Nephron progenitor cell (in vitro differentiated cells): ENCODE data around the gene IER5.
A peak's percentile ranks its signal among the peaks of the same experiment; 100 is the strongest.
"Not testable (repeated sequence)": the region's sequence is repeated elsewhere in the genome, so short reads cannot be mapped to it uniquely, and the experiment has no call there.

Experiments
- DNase-seq: peaks from one replicate; pipeline ENCODE4 v3.0.0; 2021
- H3K27ac Mint-ChIP-seq: 2 replicates; pipeline ENCODE4 v1.8.0; 2021; ENCODE audit warnings: mild to moderate bottlenecking, moderate library complexity, mixed read lengths
- H3K27me3 Mint-ChIP-seq: 2 replicates; pipeline ENCODE4 v1.8.0; 2021; ENCODE audit warnings: mild to moderate bottlenecking, low read depth, mixed read lengths; ENCODE audit not compliant: poor library complexity
- H3K36me3 Mint-ChIP-seq: 2 replicates; pipeline ENCODE4 v1.8.0; 2021; ENCODE audit warnings: low read depth, mixed read lengths
- H3K4me1 Mint-ChIP-seq: 2 replicates; pipeline ENCODE4 v1.8.0; 2021; ENCODE audit warnings: mixed read lengths
- H3K4me3 Mint-ChIP-seq: 2 replicates; pipeline ENCODE4 v1.8.0; 2021; ENCODE audit warnings: mild to moderate bottlenecking, moderate library complexity, mixed read lengths
- H3K9me3 Mint-ChIP-seq: 2 replicates; pipeline ENCODE4 v1.8.0; 2021; ENCODE audit warnings: mild to moderate bottlenecking, moderate library complexity, mixed read lengths
- TF ChIP-seq, protein P1 (sequence below): fragments of 200-600 bp; sonication (generic); IDR thresholded peaks from 2 replicates; pipeline ENCODE4 v1.5.0; 2021; ENCODE audit warnings: antibody characterized with exemption

Gene IER5

DNA sequence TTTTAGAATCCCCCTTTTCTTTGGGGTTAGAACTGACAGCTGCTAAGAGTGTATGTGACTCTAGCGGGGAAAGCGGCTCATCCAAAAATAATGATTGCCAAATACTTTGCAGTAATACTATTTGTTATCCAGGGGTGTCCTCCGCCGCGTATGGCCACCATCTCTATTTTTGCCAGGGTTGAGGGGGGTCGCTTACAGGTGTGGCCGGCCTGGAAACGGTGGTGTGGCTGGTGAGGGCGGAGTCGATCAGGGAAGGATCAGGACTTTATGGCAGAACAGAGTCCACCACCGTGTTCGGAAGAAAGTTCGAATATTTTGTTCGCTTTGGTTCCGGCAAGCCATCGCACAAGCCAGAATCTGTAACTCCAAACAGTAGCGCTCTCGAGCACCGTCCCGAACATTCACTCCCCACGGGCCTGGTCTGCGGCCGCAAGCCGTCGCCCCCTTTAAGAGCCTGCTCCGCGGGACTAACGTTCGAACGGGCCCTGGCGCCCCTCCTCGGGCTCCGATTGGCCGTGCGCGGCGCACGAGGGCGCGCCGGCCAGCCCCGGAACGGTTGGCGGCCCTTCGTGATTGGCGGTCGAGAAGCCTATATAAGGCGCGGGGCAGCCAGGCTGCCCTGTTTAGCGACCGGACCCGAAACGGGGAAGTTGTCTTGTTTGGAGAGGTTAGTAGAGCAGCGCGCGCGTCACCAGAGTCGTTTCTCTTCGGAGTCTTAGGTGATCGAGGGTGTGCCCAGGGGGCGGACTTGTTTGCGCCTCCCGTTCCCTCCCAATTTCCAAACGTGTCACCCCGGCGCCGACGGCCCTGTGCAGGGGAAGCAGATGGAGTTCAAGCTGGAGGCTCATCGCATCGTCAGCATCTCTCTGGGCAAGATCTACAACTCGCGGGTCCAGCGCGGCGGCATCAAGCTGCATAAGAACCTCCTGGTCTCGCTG, at the start of gene IER5:
TSS of gene IER5 (plus strand) at position 622 of the 938 bp plus-strand sequence. CDS start at position 825, 203 bp downstream.
- Mint-ChIP-seq H3K27me3 (peaks cover 14% of the 10 kb centered on the region), H3K4me3 (peak within 1 kb of the TSS; percentile 98), H3K9me3 (no peaks in the 10 kb centered on the region), H3K36me3 (peaks cover 5% of the 10 kb centered on the region), H3K27ac (peak within 1 kb of the TSS; percentile 94), H3K4me1 (peaks cover 49% of the 10 kb centered on the region)
- DNase-seq, result peak; percentile 92
- TF ChIP-seq, protein P1, sequence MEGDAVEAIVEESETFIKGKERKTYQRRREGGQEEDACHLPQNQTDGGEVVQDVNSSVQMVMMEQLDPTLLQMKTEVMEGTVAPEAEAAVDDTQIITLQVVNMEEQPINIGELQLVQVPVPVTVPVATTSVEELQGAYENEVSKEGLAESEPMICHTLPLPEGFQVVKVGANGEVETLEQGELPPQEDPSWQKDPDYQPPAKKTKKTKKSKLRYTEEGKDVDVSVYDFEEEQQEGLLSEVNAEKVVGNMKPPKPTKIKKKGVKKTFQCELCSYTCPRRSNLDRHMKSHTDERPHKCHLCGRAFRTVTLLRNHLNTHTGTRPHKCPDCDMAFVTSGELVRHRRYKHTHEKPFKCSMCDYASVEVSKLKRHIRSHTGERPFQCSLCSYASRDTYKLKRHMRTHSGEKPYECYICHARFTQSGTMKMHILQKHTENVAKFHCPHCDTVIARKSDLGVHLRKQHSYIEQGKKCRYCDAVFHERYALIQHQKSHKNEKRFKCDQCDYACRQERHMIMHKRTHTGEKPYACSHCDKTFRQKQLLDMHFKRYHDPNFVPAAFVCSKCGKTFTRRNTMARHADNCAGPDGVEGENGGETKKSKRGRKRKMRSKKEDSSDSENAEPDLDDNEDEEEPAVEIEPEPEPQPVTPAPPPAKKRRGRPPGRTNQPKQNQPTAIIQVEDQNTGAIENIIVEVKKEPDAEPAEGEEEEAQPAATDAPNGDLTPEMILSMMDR, result no peak

DNA sequence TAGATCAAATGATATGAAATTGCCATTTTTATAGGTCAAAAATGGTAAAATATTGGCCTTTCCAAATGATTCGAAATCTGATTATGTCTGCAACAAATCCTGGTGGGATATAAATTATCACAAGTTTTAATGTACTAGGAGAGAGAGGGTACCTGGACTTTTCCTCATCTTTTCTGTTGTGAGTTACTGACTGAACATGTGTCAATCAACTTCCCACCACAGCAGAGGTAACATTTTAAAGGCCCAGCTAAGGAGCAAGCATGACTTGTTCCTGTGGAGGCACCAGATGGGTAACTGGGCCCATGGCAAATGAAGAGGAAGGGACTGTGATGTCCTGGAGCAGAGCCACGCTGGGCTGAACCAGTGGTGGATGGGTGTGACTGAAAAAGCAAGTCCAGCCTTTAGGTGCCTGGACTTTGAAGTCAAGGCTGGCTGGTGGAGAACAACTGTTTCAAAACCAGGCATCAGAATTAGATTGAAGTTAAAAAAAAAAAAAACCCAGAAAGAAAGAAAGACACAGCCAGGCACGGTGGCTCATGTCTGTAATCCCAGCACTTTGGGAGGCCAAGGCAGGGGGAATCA, 48.1 kb upstream of the IER5 start:
- DNase-seq, result no peak
- Mint-ChIP-seq H3K27ac (no peak overlapping the region), H3K4me1 (peaks cover 16% of the 10 kb centered on the region), H3K36me3 (no peaks in the 10 kb centered on the region), H3K4me3 (no peak overlapping the region), H3K27me3 (no peaks in the 10 kb centered on the region), H3K9me3 (no peaks in the 10 kb centered on the region)
- TF ChIP-seq, protein P1, result no peak

DNA sequence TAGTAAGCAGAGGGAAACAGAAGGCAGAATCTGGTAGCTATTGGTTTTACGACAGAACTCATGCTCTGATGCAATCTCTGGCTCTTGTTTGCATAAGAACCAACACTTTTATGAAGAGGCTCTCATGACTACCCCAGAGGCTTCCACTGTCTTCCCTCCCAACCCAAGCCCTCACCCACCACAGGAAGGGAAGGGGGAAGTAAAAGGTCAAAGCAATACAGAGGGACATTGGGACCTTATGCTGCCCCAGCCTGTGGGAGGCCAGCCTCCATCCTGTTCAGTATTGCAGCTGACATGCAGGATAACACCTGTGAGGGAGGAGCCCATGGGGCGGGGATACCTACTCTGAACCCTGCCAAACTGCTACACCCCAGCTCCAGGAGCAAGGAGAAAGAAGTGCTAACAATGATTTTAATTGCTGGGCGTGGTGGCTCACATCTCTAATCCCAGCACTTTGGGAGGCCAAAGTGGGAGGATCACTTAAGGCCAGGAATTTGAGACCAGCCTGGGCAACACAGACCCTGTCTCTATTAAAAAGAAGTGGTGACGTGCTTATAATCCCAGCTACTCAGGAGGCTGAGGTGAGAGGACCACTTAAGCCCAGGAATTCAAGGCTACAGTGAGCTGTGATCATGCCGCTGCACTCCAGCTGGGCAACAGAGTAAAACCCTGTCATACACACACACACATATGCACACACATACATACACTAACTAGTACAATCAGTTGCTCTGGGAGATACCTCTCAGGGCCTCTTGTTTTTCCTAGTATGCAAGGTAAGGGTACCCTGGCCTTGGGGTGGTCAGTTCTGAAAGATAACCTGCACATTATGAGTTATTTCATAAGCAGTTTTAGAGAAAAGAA, 45.2 kb upstream of the IER5 start:
- peaks cover 6% of the 10 kb centered on the region for H3K9me3 Mint-ChIP-seq
- TF ChIP-seq, protein P1, result no peak

DNA sequence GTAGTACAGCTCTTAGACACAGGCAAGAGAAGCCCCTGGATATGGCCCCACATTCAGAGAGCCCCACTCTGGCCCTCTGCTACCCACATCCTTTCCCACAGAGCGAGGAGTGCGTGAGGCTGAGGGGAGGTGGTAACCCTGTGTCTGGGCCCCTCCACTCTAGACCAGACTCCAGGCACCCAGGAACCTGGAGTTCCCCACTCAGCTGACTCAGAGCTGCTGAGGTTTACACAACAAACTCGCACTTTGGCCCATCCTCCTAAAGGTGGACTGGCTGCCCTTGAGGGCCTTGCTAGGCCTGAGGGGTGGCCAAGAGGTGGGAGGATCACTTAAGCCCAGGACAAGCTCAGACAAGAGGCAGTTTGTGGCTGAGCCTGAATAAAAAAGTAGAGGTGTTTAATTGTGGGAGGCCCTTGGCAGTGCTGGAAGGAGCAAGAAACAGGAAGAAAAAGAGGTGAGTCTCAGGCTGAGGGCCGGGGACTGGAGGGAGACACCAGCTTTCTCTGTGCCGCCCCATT, 44.0 kb upstream of the IER5 start:
- TF ChIP-seq, protein P1, result no peak
- no peaks in the 10 kb centered on the region for H3K36me3 Mint-ChIP-seq
- no peaks in the 10 kb centered on the region for H3K27me3 Mint-ChIP-seq
- no peak overlapping the region for H3K4me3 Mint-ChIP-seq
- H3K27ac Mint-ChIP-seq, result peak overlapping the region; percentile 7
- peaks cover 21% of the 10 kb centered on the region for H3K4me1 Mint-ChIP-seq
- DNase-seq, result no peak
- peaks cover 6% of the 10 kb centered on the region for H3K9me3 Mint-ChIP-seq

More for the DNA sequence above, 45.2 kb upstream of the IER5 start:
- Mint-ChIP-seq H3K27me3 (no peaks in the 10 kb centered on the region), H3K36me3 (no peaks in the 10 kb centered on the region), H3K4me1 (peaks cover 21% of the 10 kb centered on the region), H3K4me3 (no peak overlapping the region), H3K27ac (no peak overlapping the region)
- no peak for DNase-seq

DNA sequence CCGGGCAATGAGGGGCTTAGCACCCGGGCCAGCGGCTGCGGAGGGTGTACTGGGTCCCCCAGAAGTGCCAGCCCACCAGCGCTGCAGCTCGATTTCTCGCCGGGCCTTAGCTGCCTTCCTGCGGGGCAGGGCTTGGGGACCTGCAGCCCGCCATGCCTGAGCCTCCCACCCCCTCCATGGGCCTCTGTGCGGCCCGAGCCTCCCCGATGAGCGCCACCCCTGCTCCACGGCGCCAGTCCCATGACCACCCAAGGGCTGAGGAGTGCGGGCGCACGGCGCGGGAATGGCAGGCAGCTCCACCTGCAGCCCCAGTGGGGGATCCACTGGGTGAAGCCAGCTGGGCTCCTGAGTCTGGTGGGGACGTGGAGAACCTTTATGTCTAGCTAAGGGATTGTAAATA, 42.6 kb upstream of the IER5 start:
- H3K9me3 Mint-ChIP-seq, H3K27me3 Mint-ChIP-seq: not testable (repeated sequence)

DNA sequence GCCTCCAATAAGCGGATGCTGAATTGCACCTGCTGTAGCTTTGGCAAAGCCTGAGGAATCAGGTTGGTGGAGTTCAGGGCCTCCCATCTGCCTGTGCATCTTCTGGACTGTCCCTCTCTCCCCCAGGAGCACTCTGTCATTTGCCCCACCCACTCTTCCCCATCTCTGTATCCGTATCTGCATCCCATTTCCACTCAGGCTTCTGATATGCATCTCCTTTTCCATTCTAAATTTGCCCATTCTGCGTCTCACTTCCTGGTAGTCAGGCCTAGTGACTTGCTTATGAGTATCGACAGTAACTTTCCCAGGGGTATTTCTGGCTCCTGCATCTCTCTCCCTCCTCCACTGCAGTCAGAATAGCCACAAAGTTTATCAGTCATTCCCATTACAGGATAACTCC, 39.1 kb upstream of the IER5 start:
- H3K4me1 Mint-ChIP-seq, result peaks cover 14% of the 10 kb centered on the region
- H3K36me3 Mint-ChIP-seq, result no peaks in the 10 kb centered on the region
- TF ChIP-seq, protein P1, result no peak
- H3K4me3 Mint-ChIP-seq, result no peak overlapping the region
- no peak for DNase-seq
- H3K27me3 Mint-ChIP-seq, result peaks cover 13% of the 10 kb centered on the region
- H3K27ac Mint-ChIP-seq, result no peak overlapping the region
- H3K9me3 Mint-ChIP-seq, result peaks cover 6% of the 10 kb centered on the region

More for the DNA sequence above, 42.6 kb upstream of the IER5 start:
- not testable (repeated sequence) for H3K27ac Mint-ChIP-seq, H3K36me3 Mint-ChIP-seq, DNase-seq, H3K4me3 Mint-ChIP-seq
- peaks cover 21% of the 10 kb centered on the region for H3K4me1 Mint-ChIP-seq
